ENCODE measurements around the gene C7orf33.

Gene C7orf33

GRCh38 chr7:148630078-148630477 is 39.5 kb downstream of the C7orf33 start:
- DNase-seq, result no peak

GRCh38 chr7:148633761-148634160 is 43.2 kb downstream of the C7orf33 start:
- DNase-seq, result no peak

- DNase-seq, result no peak
Measured at GRCh38 chr7:148637094-148637493, 46.5 kb downstream of the C7orf33 start.

GRCh38 chr7:148645898-148646297 is 55.3 kb downstream of the C7orf33 start:
- DNase-seq, result no peak

- no peak for DNase-seq
Measured at GRCh38 chr7:148650232-148650858, 59.8 kb downstream of the C7orf33 start.

- DNase-seq, result no peak
Measured at GRCh38 chr7:148652773-148653172, 62.2 kb downstream of the C7orf33 start.

- DNase-seq, result no peak
Measured at GRCh38 chr7:148657929-148658328, 67.4 kb downstream of the C7orf33 start.

GRCh38 chr7:148661471-148661870 is 70.9 kb downstream of the C7orf33 start:
- DNase-seq, result no peak

GRCh38 chr7:148662646-148663045 is 72.1 kb downstream of the C7orf33 start:
- no peak for DNase-seq

GRCh38 chr7:148664324-148664723 is 73.8 kb downstream of the C7orf33 start:
- peak; percentile 37 for DNase-seq

GRCh38 chr7:148665221-148665620 is 74.7 kb downstream of the C7orf33 start:
- no peak for DNase-seq
